HL-60/S4 (cell line): ENCODE data around the gene HPSE.

ENCODE experiments used
- in situ Hi-C: fragments of 300-500 bp; cut with MboI; formaldehyde crosslinking; loops from 2 replicates; pipeline ENCODE4 v1.14.3; 2022; ENCODE audit warnings: low sequenced_read_pairs

HPSE gene

DNA sequence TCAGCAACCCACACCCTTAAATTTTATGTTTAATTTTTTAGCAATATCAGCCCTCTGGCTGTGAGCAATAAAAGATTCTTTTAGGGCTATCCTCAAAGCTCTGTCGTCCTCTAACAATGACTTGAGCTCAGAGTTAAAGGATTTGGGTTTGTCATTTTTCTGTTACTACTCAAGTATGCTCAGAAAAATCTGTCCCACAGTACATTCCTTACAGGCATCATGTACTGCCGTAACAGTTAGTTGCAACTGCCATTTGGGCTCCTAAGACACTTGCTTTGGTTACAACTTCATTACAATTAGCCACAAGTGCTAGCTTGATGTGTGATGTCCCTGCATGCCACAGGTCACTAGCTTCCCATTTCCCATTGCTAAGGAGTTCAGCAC lies 83.2 kb downstream of the HPSE start:
- in situ Hi-C loops = loop anchor here (10.0 kb wide), 1 partner anchor 167 kb away; no protein-coding TSS in a partner anchor

DNA sequence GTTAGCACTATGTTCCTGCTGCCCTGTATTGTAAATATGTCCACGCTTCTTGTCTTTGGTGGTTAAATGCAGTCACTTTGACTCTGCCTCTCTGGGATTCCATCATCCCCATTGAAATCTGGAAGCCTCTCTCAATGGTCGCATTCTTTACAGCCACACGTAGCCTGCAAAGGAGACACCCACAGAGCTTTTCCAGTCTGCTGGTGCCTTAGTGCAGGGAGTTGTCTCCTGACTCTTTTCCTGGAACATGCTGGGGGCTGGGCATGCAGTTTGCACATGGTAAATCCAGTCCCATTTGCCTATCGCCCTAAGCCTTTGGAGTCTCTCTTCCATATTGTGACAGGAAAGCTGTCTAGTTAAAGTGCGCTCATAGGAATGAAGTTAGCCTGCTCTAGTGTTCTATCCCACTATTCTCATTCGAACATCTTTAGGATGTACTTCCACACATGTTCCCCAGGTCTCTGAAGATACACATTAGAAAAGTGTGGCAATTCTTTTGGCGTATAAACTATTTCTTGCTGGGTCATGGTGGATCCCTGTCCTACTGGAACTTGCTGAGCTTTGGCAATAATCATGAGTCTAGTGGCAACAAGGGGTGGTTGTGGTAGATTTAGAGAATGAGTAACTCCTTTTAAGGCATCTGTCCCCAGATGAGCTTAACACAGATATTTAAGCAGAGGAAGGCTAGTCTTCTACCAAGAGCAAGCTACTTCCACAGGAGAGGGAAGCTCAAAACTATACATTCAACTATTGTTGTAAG lies 83.8 kb downstream of the HPSE start:
- in situ Hi-C loops = loop anchor here (10.0 kb wide), 1 partner anchor 166 kb away; no protein-coding TSS in a partner anchor

DNA sequence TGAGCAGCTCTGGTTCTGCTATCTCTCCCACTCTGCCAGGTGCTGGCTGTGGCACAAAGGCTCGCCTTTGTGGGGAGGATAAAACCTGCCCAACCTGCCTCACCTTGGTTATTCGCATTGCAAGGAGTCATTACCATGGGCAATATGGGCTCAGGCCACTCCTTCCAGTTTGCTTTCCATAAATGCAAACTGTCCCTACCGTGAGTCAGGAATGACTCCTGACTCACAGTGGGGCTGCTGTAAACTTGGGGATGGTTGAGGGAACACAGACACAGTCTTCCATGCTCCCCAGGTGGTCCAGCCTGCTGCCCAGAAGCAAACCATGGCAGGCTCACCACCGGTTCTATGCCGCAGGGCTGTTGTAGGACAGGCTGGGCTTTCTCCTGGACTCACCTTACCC lies 86.2 kb downstream of the HPSE start:
- in situ Hi-C loops = no loop called here

DNA sequence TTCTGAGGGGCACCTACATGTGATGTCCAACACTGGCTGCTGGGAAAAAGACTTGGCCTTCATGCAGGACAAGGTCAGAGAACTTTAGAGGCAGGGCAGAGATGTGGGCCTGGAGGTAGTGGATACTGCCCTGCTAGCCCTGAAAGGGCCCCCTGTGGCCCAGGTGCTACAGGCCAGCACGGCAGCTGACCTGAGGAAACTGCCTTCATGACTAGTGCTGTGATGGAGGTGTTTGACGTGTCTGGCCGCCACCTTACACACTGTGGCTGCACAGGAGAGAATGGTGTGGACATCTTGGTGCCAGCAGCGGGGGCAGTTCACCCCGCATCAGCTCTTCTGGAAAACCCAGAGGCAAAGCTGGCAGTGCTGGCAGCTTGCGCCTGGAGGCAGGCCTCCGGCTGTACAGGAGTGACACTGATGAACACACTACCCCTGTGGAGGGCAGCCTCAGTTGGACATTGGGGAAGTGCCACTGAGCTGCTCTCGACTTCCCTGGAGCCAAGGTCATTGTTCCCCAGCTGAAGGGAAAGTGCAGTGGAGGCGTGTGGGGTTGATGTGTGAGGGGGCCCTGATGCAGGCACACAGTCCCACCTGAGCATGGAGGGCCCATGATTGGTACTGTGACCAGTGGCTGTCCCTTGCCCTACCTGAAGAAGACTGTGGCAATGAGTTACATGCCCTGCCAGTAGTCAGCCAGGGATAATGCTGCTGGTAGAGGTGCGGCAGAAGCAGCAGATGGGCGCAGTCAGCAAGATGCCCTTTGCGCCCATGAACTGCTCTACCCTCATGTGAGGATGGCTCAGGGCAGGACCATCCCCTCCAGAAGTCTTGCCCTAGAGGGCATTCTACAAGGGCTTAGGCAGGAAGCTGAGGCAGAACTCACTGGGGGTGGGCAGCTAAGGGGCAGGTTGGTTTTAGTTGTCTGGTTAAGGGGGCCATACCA lies 87.0 kb downstream of the HPSE start:
- in situ Hi-C loops = no loop called here
